Mesenchymal stem cell (in vitro differentiated cells and primary cell): ENCODE measurements around the gene KRT8.
A peak's percentile ranks its signal among the peaks of the same experiment; 100 is the strongest.

ENCODE experiments used
- DNase-seq: peaks from one replicate; pipeline ENCODE4 v3.0.0-alpha.2; 2013
- H2AFZ ChIP-seq: one replicate; pipeline ENCODE4 v1.6.1; 2013; ENCODE audit warnings: low read depth, mild to moderate bottlenecking, control low read depth, inconsistent platforms, low read length, moderate library complexity
- H2AK5ac ChIP-seq: 2 replicates; pipeline ENCODE4 v1.6.1; 2013; ENCODE audit warnings: low read length, moderate library complexity, mild to moderate bottlenecking, inconsistent platforms; ENCODE audit not compliant: severe bottlenecking
- H2BK120ac ChIP-seq: one replicate; pipeline ENCODE4 v1.6.1; 2013; ENCODE audit warnings: low read depth, mild to moderate bottlenecking, inconsistent platforms, low read length, moderate library complexity
- H2BK12ac ChIP-seq, 2 experiments: one replicate each; pipeline ENCODE4 v1.6.1; 2013; ENCODE audit warnings: inconsistent platforms in 2 of 2, low read length in 2 of 2, mild to moderate bottlenecking in 2 of 2, moderate library complexity in 2 of 2, control low read depth in 1 of 2
- H2BK15ac ChIP-seq: one replicate; pipeline ENCODE4 v1.6.1; 2013; ENCODE audit warnings: mild to moderate bottlenecking, low read depth, inconsistent platforms; ENCODE audit not compliant: poor library complexity, severe bottlenecking
- H2BK5ac ChIP-seq: 2 replicates; pipeline ENCODE4 v1.6.1; 2013; ENCODE audit warnings: low read depth, mild to moderate bottlenecking, low read length, control low read depth, inconsistent platforms; ENCODE audit not compliant: poor library complexity, severe bottlenecking
- H3K14ac ChIP-seq, 2 experiments: one replicate each; pipeline ENCODE4 v1.6.1; 2013; ENCODE audit warnings: inconsistent platforms in 2 of 2, low read length in 2 of 2, control low read depth in 1 of 2, mild to moderate bottlenecking in 1 of 2, moderate library complexity in 1 of 2
- H3K18ac ChIP-seq, 2 experiments: one replicate each; pipeline ENCODE4 v1.6.1; 2013; ENCODE audit warnings: inconsistent platforms in 2 of 2, low read length in 2 of 2, control low read depth in 1 of 2, low read depth in 1 of 2, mild to moderate bottlenecking in 1 of 2
- H3K23ac ChIP-seq, 2 experiments: one replicate each; pipeline ENCODE4 v1.6.1; 2013; ENCODE audit warnings: inconsistent platforms in 2 of 2, low read length in 2 of 2, mild to moderate bottlenecking in 2 of 2, moderate library complexity in 2 of 2, control low read depth in 1 of 2
- H3K27ac ChIP-seq: 2 replicates; pipeline ENCODE4 v1.5.1; 2013; ENCODE audit warnings: mild to moderate bottlenecking, moderate library complexity, low read length, control low read depth, inconsistent platforms; ENCODE audit not compliant: poor library complexity, severe bottlenecking
- H3K27me3 ChIP-seq, 2 experiments: 2 replicates each; pipeline versions ENCODE4 v1.6.1 to v1.7.0; 2013; ENCODE audit warnings: low read length in 2 of 2, mild to moderate bottlenecking in 2 of 2, moderate library complexity in 2 of 2, control low read depth in 1 of 2, inconsistent platforms in 1 of 2; ENCODE audit not compliant: control insufficient read depth in 1 of 2, insufficient read depth in 1 of 2
- H3K36me3 ChIP-seq, 2 experiments: 2 replicates each; pipeline versions ENCODE4 v1.6.1 to v1.7.0; 2013; ENCODE audit warnings: low read length in 2 of 2, control low read depth in 1 of 2, inconsistent platforms in 1 of 2, low read depth in 1 of 2, mild to moderate bottlenecking in 1 of 2; ENCODE audit not compliant: insufficient read depth in 2 of 2, control insufficient read depth in 1 of 2
- H3K4ac ChIP-seq, 2 experiments: one replicate each; pipeline ENCODE4 v1.6.1; 2013; ENCODE audit warnings: inconsistent platforms in 2 of 2, low read length in 2 of 2, mild to moderate bottlenecking in 2 of 2, moderate library complexity in 2 of 2, control low read depth in 1 of 2, low read depth in 1 of 2
- H3K4me1 ChIP-seq: 2 replicates; pipeline ENCODE4 v1.6.1; 2013; ENCODE audit warnings: low read depth, low read length, control low read depth; ENCODE audit not compliant: control insufficient read depth, insufficient read depth
- H3K4me2 ChIP-seq: 2 replicates; pipeline ENCODE4 v1.6.1; 2013; ENCODE audit warnings: low read length, mild to moderate bottlenecking, inconsistent platforms; ENCODE audit not compliant: poor library complexity, severe bottlenecking
- H3K4me3 ChIP-seq, 2 experiments: 2 replicates each; pipeline versions ENCODE4 v1.5.1 to v1.7.0; 2013; ENCODE audit warnings: low read length in 2 of 2, mild to moderate bottlenecking in 2 of 2, control low read depth in 1 of 2, low read depth in 1 of 2; ENCODE audit not compliant: insufficient read depth in 1 of 2
- H3K79me1 ChIP-seq: replicated peaks from 2 replicates; pipeline ENCODE4 v1.6.1; 2013; ENCODE audit warnings: mild to moderate bottlenecking, control low read depth, low read length, inconsistent platforms; ENCODE audit not compliant: poor library complexity, severe bottlenecking
- H3K9ac ChIP-seq: 2 replicates; pipeline ENCODE4 v1.7.0; 2013; ENCODE audit warnings: mild to moderate bottlenecking, low read length, moderate library complexity
- H3K9me3 ChIP-seq: 2 replicates; pipeline ENCODE4 v1.7.0; 2013; ENCODE audit warnings: mild to moderate bottlenecking, low read length; ENCODE audit not compliant: control insufficient read depth
- H4K8ac ChIP-seq: one replicate; pipeline ENCODE4 v1.6.1; 2013; ENCODE audit warnings: inconsistent platforms, mild to moderate bottlenecking, low read length, moderate library complexity
- H4K91ac ChIP-seq: one replicate; pipeline ENCODE4 v1.6.1; 2013; ENCODE audit warnings: mild to moderate bottlenecking, low read length, inconsistent platforms
- WGBS: methylation state at CpG from one replicate; pipeline ENCODE4 v1.1.7; 2013; ENCODE audit warnings: mixed read lengths; 5-methylcytosine and 5-hydroxymethylcytosine counted together

The KRT8 gene

DNA sequence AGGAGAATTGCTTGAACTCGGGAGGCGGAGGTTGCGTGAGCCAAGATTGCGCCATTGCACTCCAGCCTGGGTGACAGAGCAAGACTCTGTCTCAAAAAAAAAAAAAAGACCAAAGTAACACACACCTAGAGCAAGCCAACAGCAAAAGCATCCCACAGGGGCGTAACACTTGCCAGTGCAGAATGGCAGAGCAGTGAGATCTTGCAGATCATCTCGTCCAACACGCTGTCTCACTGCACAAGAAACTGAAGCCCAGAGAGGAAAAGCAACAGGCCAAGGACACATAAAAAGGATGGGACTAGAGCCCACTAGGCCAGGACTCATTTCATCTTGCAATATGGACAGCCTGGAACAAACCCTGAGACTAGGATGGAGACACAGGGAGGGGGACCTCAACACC is 43.4 kb downstream of the KRT8 start:
- no peak overlapping the region for H3K4ac ChIP-seq
- no peak overlapping the region for H2BK5ac ChIP-seq
- H3K14ac ChIP-seq: no peak overlapping the region
- no peak overlapping the region for H3K18ac ChIP-seq
- no peak overlapping the region for H2BK120ac ChIP-seq
- peaks cover 1% of the 10 kb centered on the region for H3K4me1 ChIP-seq
- H3K23ac ChIP-seq: no peak overlapping the region
- no peak overlapping the region for H2AK5ac ChIP-seq
- H2BK12ac ChIP-seq: no peak overlapping the region
- 94% methylated on average over 7 of the region's 7 CpGs for WGBS
- no peaks in the 10 kb centered on the region for H3K79me1 ChIP-seq
- H3K4me2 ChIP-seq: no peak overlapping the region
- no peak overlapping the region for H3K27ac ChIP-seq
- H2AFZ ChIP-seq: no peak overlapping the region
- no peaks in the 10 kb centered on the region for H3K36me3 ChIP-seq
- no peak overlapping the region for H4K91ac ChIP-seq
- no peak overlapping the region for H3K4me3 ChIP-seq
- H3K9ac ChIP-seq: no peak overlapping the region
- no peak overlapping the region for H2BK15ac ChIP-seq
- DNase-seq: no peak
- H3K27me3 ChIP-seq: peaks cover 0 to 10% of the 10 kb centered on the region in 2 experiments
- H3K9me3 ChIP-seq: no peaks in the 10 kb centered on the region
- H4K8ac ChIP-seq: no peak overlapping the region

DNA sequence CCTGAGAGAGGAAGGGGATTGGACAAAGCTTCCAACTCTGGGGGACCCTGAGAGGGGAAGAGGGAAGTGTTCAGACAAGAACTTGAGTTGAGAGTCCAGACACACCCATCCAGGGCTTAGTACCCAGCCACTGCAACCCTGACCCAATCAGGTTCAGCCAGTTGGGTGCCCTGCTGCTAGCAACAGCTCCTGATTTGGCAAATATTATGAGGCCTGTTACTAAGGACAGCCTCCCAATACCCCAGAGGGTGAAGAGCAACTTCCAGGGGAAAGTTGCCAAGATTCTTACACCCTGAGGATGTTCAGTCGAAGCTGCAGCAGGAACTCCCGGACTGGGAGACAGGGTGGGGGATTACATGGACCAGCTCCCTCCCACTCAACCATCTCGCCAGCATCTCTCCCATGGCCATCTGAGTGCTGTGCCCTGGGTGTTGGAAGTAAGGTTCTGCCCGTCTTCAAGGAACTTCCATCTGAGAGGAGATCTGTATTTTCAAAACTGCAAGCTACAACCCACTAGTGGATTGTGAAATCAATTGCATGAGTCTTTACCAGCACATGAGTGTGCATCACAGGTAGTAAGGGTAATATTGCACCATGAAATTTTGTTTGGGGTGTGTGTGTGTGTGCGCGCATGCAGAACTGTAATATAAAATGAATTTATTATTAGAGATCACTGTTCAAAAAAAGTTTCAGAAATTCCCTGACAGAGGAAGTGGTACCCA is 44.6 kb downstream of the KRT8 start:
- Histone ChIP-seq H2BK5ac (no peak overlapping the region), H3K4ac (no peak overlapping the region), H3K9ac (peak overlapping the region; percentile 49), H3K4me2 (no peak overlapping the region), H4K91ac (no peak overlapping the region), H3K14ac (no peak overlapping the region), H4K8ac (no peak overlapping the region), H2AK5ac (no peak overlapping the region), H2BK12ac (no peak overlapping the region), H2AFZ (no peak overlapping the region), H3K18ac (no peak overlapping the region), H3K4me3 (no peak overlapping the region), H3K79me1 (no peaks in the 10 kb centered on the region), H3K36me3 (no peaks in the 10 kb centered on the region), H2BK15ac (no peak overlapping the region), H3K9me3 (no peaks in the 10 kb centered on the region), H2BK120ac (no peak overlapping the region), H3K27me3 (peaks cover 0 to 10% of the 10 kb centered on the region in 2 experiments), H3K23ac (peak overlapping the region in 1 of 2 experiments; percentile 77), H3K4me1 (peaks cover 1% of the 10 kb centered on the region), H3K27ac (no peak overlapping the region)
- DNase-seq: peak; percentile 49
- WGBS: 80% methylated on average over 4 of the region's 6 CpGs

DNA sequence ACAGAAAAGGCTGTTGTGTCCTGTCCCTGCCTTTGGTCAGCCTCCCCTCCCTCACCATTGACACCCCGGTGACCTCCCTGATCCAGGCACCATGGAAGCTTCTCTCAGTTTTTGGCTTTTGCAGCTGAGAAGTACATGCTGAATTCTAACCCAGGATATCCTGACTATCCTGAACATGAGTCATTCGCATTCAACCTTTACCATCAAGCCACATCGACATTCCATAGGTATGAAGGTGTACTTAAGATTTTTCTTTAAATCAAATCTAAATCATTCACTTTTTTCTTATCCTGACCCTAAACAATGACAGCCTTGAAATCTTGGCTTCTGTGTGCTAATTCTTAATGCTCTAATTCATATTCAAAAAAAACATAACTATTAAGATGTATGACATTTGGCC is 47.4 kb downstream of the KRT8 start:
- Histone ChIP-seq H3K23ac (no peak overlapping the region), H3K27ac (no peak overlapping the region), H3K18ac (no peak overlapping the region), H2BK15ac (no peak overlapping the region), H3K4ac (no peak overlapping the region), H3K9me3 (no peaks in the 10 kb centered on the region), H2AK5ac (no peak overlapping the region), H3K36me3 (no peaks in the 10 kb centered on the region), H3K79me1 (no peaks in the 10 kb centered on the region), H3K14ac (no peak overlapping the region), H3K27me3 (peaks cover 13 to 23% of the 10 kb centered on the region in 2 experiments), H2BK5ac (no peak overlapping the region), H3K4me2 (no peak overlapping the region), H3K4me1 (no peaks in the 10 kb centered on the region), H4K91ac (peak overlapping the region; percentile 35), H3K9ac (no peak overlapping the region), H2BK12ac (no peak overlapping the region), H2BK120ac (no peak overlapping the region), H2AFZ (no peak overlapping the region), H4K8ac (no peak overlapping the region), H3K4me3 (no peak overlapping the region)
- no peak for DNase-seq
- WGBS: 87% methylated on average over 3 of the region's 3 CpGs

DNA sequence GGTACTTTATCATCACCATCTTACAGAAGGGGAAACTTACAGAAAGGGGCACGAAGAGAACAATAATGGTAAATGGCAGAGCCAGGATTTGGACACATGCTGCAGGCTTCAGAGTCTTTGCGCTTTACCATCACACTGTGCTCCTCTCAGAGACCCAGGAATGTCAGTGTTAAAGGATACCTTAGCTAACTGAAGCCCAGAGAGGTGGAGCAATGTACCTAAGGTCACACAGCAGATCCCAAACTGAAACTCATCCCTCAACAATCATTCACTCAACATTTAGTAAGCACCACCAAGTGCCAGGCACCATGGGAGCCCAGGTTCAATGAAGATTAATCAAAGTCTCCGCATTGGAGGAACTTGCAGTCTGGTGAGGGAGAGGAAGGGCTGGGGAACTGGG is 48.1 kb downstream of the KRT8 start:
- Histone ChIP-seq H3K9me3 (no peaks in the 10 kb centered on the region), H3K9ac (no peak overlapping the region), H2AK5ac (no peak overlapping the region), H4K8ac (no peak overlapping the region), H2BK5ac (no peak overlapping the region), H3K4ac (no peak overlapping the region), H3K27ac (no peak overlapping the region), H2BK15ac (no peak overlapping the region), H3K18ac (no peak overlapping the region), H3K27me3 (peaks cover 20 to 30% of the 10 kb centered on the region in 2 experiments), H3K79me1 (no peaks in the 10 kb centered on the region), H2BK120ac (no peak overlapping the region), H2AFZ (no peak overlapping the region), H3K23ac (no peak overlapping the region), H3K4me2 (no peak overlapping the region), H2BK12ac (no peak overlapping the region), H3K14ac (no peak overlapping the region), H4K91ac (no peak overlapping the region), H3K36me3 (no peaks in the 10 kb centered on the region), H3K4me1 (no peaks in the 10 kb centered on the region), H3K4me3 (no peak overlapping the region)
- DNase-seq: no peak
- 89% methylated on average over 3 of the region's 3 CpGs for WGBS
